Tibial artery (tissue), 4 donors: ENCODE measurements around the gene NOX4.

Source experiments
- DNase-seq, 2 donors: peaks; one replicate each; pipeline ENCODE4 v3.0.0-alpha.2; 2019
- H3K27ac ChIP-seq, 2 donors: fragments of 200-600 bp; sonication (generic) in 1 of 2; 1 replicate in 1 of 2; 2 replicates in 1 of 2; pipeline ENCODE4 v1.5.1; 2018 to 2019; ENCODE audit warnings: mild to moderate bottlenecking in 1 of 2
- H3K27me3 ChIP-seq, 2 donors: fragments of 200-600 bp; sonication (generic) in 1 of 2; one replicate each; pipeline versions ENCODE4 v1.5.1 to v1.6.0; 2016 to 2019
- H3K36me3 ChIP-seq, 3 donors: fragments of 200-600 bp; sonication (generic) in 2 of 3; one replicate each; pipeline ENCODE4 v1.5.1; 2016 to 2019; ENCODE audit warnings: mild to moderate bottlenecking in 2 of 3
- H3K4me1 ChIP-seq, 4 donors: fragments of 200-600 bp; sonication (generic) in 2 of 4; 1 replicate in 3 of 4; 2 replicates in 1 of 4; pipeline ENCODE4 v1.5.1; 2016 to 2019
- H3K4me3 ChIP-seq, 2 donors: fragments of 200-600 bp; sonication (generic) in 1 of 2; 1 replicate in 1 of 2; 2 replicates in 1 of 2; pipeline ENCODE4 v1.5.1; 2018 to 2019; ENCODE audit warnings: mild to moderate bottlenecking in 2 of 2
- H3K9me3 ChIP-seq, 3 donors: fragments of 200-600 bp; sonication (generic) in 1 of 3; one replicate each; pipeline ENCODE4 v1.5.1; 2016 to 2019
- intact Hi-C: fragments of 100-400 bp; cut with DNase I; formaldehyde crosslinking; loops from one replicate; pipeline ENCODE4 v1.15.0; 2023; ENCODE audit warnings: low total_unique reads
- TF ChIP-seq, protein P1 (sequence below), 2 experiments: fragments of 200-600 bp in 1 of 2; fragments of 450-650 bp in 1 of 2; IDR thresholded peaks; one replicate each; pipeline ENCODE4 v1.5.1; 2017 to 2019; ENCODE audit warnings: antibody characterized with exemption in 2 of 2, mild to moderate bottlenecking in 1 of 2, moderate library complexity in 1 of 2

NOX4 gene

DNA sequence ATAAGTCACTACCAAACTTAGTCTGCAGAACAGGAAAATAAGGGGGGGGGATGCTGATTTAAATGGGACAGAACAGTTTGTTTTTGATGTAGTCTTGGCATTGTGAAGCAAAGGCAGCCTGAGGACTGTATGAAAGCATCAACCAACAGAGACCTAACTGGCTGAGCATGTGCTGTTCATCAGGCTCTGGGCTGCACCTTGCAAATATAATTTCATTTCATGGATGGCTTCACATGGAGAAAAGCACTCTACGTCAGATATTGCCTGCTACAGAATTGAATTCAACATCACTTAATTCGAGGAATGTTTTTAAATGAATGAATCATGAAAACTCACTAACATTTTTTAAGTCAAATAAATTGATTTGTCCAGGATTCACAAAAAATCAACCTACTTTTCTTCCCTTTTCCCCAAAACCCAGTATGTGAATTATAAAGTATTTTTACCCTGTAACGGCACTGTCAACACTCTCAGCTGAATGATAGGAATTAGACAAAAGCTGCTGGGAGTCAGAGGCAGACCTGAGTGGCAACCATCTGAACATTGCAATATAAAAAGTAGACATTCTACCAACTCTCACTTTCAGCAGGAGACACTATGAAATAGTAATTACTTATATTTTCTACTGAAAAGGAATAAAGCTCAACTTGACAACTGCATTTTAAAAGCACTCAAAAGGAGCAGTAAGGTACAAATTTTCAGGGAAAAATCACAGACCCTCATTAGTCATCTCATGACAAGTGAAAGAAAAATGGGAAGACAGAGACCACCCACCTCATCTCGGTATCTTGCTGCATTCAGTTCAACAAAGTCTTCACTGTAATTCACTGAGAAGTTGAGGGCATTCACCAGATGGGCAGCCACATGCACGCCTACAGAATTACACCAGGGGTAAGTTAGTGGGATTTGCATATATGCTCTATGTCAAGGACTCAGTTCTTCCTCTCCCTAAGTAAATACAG lies 47.5 kb downstream of the NOX4 start:
- Histone ChIP-seq H3K36me3 (peaks cover 0 to 18% (median 0%) of the 10 kb centered on the region in 3 donors), H3K27ac (peak overlapping the region in 1 of 2 donors; percentile 21), H3K27me3 (no peaks in the 10 kb centered on the region), H3K9me3 (no peaks in the 10 kb centered on the region), H3K4me1 (peaks cover 0 to 31% (median 2%) of the 10 kb centered on the region in 4 donors), H3K4me3 (no peak overlapping the region)
- DNase-seq: no peak
- intact Hi-C loops: no loop called here
- TF ChIP-seq, protein P1, sequence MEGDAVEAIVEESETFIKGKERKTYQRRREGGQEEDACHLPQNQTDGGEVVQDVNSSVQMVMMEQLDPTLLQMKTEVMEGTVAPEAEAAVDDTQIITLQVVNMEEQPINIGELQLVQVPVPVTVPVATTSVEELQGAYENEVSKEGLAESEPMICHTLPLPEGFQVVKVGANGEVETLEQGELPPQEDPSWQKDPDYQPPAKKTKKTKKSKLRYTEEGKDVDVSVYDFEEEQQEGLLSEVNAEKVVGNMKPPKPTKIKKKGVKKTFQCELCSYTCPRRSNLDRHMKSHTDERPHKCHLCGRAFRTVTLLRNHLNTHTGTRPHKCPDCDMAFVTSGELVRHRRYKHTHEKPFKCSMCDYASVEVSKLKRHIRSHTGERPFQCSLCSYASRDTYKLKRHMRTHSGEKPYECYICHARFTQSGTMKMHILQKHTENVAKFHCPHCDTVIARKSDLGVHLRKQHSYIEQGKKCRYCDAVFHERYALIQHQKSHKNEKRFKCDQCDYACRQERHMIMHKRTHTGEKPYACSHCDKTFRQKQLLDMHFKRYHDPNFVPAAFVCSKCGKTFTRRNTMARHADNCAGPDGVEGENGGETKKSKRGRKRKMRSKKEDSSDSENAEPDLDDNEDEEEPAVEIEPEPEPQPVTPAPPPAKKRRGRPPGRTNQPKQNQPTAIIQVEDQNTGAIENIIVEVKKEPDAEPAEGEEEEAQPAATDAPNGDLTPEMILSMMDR (IDR thresholded peaks at IDR 0.05): no peak

DNA sequence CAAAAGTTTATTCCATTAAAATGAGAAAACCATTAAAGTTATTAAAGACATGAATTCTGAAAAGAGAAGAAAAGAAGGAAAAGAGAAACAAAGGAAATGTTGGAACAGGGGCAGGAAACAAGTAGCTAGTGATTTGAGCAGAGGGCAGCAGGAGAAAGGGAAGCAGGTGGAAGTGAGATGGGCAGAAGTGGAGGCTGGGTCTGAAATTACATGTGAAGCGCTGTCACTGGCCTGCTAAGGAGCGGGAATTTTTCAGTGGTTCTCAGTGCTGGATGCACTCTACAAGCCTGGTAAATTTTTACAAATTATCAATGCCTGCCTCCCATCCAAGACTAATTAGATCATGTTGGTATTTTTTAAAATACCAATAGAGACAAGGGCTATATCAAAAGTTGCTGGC lies 48.4 kb downstream of the NOX4 start:
- Histone ChIP-seq H3K36me3 (peaks cover 0 to 16% (median 0%) of the 10 kb centered on the region in 3 donors), H3K4me1 (peaks cover 0 to 31% (median 2%) of the 10 kb centered on the region in 4 donors), H3K27ac (peak overlapping the region in 1 of 2 donors; percentile 21), H3K9me3 (no peaks in the 10 kb centered on the region), H3K4me3 (no peak overlapping the region), H3K27me3 (no peaks in the 10 kb centered on the region)
- intact Hi-C loops: no loop called here
- TF ChIP-seq, protein P1 (IDR thresholded peaks at IDR 0.05): no peak
- DNase-seq: no peak

DNA sequence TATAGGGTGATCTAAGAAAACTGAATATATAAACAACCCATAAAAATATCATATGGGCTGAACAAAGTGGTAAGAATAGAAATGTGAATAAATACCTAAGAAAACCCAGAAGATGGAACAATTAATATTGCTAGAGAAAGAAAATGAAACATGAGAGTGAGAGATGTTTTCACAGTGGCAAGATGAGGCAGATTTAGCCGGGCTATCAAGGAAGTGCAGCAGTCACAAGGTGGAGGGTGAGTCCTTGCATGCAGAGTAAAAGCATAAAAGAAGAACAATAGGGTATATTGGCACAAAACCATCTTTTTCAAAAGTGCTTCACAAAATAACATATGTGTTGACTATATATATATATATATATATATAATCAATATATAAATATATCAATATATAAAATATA lies 49.6 kb downstream of the NOX4 start:
- Histone ChIP-seq H3K4me1 (peaks cover 0 to 32% (median 2%) of the 10 kb centered on the region in 4 donors), H3K9me3 (no peaks in the 10 kb centered on the region), H3K27ac (no peak overlapping the region), H3K27me3 (no peaks in the 10 kb centered on the region), H3K4me3 (no peak overlapping the region), H3K36me3 (peaks cover 0 to 11% (median 4%) of the 10 kb centered on the region in 3 donors)
- TF ChIP-seq, protein P1 (IDR thresholded peaks at IDR 0.05): no peak
- no peak for DNase-seq
- intact Hi-C loops: no loop called here

DNA sequence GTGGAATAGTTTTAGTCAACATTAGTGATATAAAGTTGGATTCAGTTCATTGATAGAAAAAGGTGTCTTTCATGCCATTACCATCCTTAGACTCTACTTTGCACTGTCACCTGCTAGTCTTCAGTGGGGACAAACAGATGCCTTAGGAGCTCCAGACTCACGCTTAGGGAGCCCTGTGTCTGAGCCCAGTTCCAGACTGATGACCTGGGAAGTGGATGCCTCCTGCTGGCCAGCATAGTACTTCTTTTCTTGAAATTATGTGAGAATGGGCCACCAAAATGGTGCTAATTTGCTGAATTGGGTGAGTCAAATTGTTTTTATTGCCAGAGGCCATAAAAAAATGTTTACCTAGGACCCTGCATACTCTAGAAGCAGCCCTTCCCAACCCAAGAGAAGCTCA lies 53.9 kb downstream of the NOX4 start:
- no peak overlapping the region for H3K4me3 ChIP-seq
- TF ChIP-seq, protein P1 (IDR thresholded peaks at IDR 0.05): no peak
- H3K4me1 ChIP-seq: peaks cover 0 to 34% (median 3%) of the 10 kb centered on the region in 4 donors
- H3K36me3 ChIP-seq: peaks cover 0 to 4% (median 4%) of the 10 kb centered on the region in 3 donors
- H3K27me3 ChIP-seq: no peaks in the 10 kb centered on the region
- peak overlapping the region in 1 of 2 donors; percentile 11 for H3K27ac ChIP-seq
- intact Hi-C loops: no loop called here
- DNase-seq: no peak
- no peaks in the 10 kb centered on the region for H3K9me3 ChIP-seq

DNA sequence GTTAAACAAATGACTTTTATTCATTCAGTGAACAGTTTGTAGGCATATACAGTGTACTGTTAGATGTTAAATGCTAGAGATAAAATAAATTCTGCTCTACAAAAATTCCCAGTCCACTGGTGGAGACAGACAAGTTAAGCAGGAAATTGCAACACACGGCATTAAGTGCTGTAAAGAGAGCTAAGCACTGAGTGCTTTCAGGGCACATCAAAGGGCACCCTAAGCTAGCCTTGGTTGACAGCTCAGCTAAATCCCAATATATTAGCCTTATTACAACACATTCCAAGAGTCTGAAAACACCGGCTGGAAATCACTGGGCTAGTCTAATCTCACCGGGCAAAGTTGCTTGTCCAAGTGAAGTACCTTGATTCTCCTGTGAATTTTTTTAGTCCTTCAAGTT lies 55.1 kb downstream of the NOX4 start:
- Histone ChIP-seq H3K27me3 (no peaks in the 10 kb centered on the region), H3K4me1 (peaks cover 0 to 23% (median 2%) of the 10 kb centered on the region in 4 donors), H3K27ac (peak overlapping the region in 1 of 2 donors; percentile 15), H3K36me3 (peaks cover 0 to 4% (median 4%) of the 10 kb centered on the region in 3 donors), H3K4me3 (no peak overlapping the region), H3K9me3 (no peaks in the 10 kb centered on the region)
- no peak for DNase-seq
- intact Hi-C loops: no loop called here
- TF ChIP-seq, protein P1 (IDR thresholded peaks at IDR 0.05): no peak
